ENCODE measurements around the gene RET. TPM values are rescaled to one million over a fixed set of nuclear protein-coding genes. Genes with fewer than 3 reads are reported as not detected.

The RET gene
- total and polyA plus RNA-seq, 4 donors, result 0.31 to 1.3 (median 0.77) TPM

GRCh38 chr10:43158636-43159035, 81.8 kb downstream of the RET start:
- peaks cover 6 to 15% (median 9%) of the 10 kb centered on the region in 4 donors for H3K36me3 ChIP-seq (ENCODE audit: control insufficient read depth in 4 of 4, insufficient read depth in 4 of 4, low read length in 4 of 4)
- H3K4me1 ChIP-seq (ENCODE audit: control insufficient read depth in 5 of 5, insufficient read depth in 5 of 5, low read length in 5 of 5), result peaks cover 0 to 61% (median 7%) of the 10 kb centered on the region in 5 donors
- H3K27me3 ChIP-seq (ENCODE audit: control insufficient read depth in 3 of 3, insufficient read depth in 3 of 3, low read length in 2 of 3), result no peaks in the 10 kb centered on the region
- ATAC-seq (ENCODE audit: insufficient read depth, low FRiP score) (no peak), DNase-seq (no peak)
- H3K27ac ChIP-seq (ENCODE audit: low read depth in 1 of 2, low read length in 1 of 2), result no peak overlapping the region
- TF ChIP-seq, protein P1, sequence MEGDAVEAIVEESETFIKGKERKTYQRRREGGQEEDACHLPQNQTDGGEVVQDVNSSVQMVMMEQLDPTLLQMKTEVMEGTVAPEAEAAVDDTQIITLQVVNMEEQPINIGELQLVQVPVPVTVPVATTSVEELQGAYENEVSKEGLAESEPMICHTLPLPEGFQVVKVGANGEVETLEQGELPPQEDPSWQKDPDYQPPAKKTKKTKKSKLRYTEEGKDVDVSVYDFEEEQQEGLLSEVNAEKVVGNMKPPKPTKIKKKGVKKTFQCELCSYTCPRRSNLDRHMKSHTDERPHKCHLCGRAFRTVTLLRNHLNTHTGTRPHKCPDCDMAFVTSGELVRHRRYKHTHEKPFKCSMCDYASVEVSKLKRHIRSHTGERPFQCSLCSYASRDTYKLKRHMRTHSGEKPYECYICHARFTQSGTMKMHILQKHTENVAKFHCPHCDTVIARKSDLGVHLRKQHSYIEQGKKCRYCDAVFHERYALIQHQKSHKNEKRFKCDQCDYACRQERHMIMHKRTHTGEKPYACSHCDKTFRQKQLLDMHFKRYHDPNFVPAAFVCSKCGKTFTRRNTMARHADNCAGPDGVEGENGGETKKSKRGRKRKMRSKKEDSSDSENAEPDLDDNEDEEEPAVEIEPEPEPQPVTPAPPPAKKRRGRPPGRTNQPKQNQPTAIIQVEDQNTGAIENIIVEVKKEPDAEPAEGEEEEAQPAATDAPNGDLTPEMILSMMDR (IDR thresholded peaks at IDR 0.05; ENCODE audit: control extremely low read depth, extremely low read depth), result no peak
- no peak overlapping the region for H3K9ac ChIP-seq (ENCODE audit: insufficient read depth in 1 of 2, low read length in 2 of 2)
- no peaks in the 10 kb centered on the region for H3K9me3 ChIP-seq (ENCODE audit: control insufficient read depth in 4 of 4, insufficient read depth in 3 of 4, low read length in 3 of 4)
- no peak overlapping the region for H3K4me3 ChIP-seq
- WGBS, 2 donors, result 84% methylated on average over 6 of the region's 6 CpGs

- no peaks in the 10 kb centered on the region for H3K9me3 ChIP-seq (ENCODE audit: control insufficient read depth in 4 of 4, insufficient read depth in 3 of 4, low read length in 3 of 4)
- H3K27ac ChIP-seq (ENCODE audit: low read depth in 1 of 2, low read length in 1 of 2), result no peak overlapping the region
- peaks cover 0 to 48% (median 7%) of the 10 kb centered on the region in 5 donors for H3K4me1 ChIP-seq (ENCODE audit: control insufficient read depth in 5 of 5, insufficient read depth in 5 of 5, low read length in 5 of 5)
- ATAC-seq (ENCODE audit: insufficient read depth, low FRiP score) (peak; percentile 49), DNase-seq (peak; percentile 32 to 91 (median 91))
- no peaks in the 10 kb centered on the region for H3K27me3 ChIP-seq (ENCODE audit: control insufficient read depth in 3 of 3, insufficient read depth in 3 of 3, low read length in 2 of 3)
- no peak overlapping the region for H3K4me3 ChIP-seq
- 33 to 47% methylated on average over 1 of the region's 1 CpG for WGBS, 2 donors
- TF ChIP-seq, protein P1 (IDR thresholded peaks at IDR 0.05; ENCODE audit: control extremely low read depth, extremely low read depth), result no peak
- peaks cover 9 to 19% (median 10%) of the 10 kb centered on the region in 4 donors for H3K36me3 ChIP-seq (ENCODE audit: control insufficient read depth in 4 of 4, insufficient read depth in 4 of 4, low read length in 4 of 4)
- no peak overlapping the region for H3K9ac ChIP-seq (ENCODE audit: insufficient read depth in 1 of 2, low read length in 2 of 2)
Observed at GRCh38 chr10:43160046-43160920, 83.4 kb downstream of the RET start.

- 75 to 78% methylated on average over 2 of the region's 2 CpGs for WGBS, 2 donors
- no peak overlapping the region for H3K4me3 ChIP-seq
- no peaks in the 10 kb centered on the region for H3K9me3 ChIP-seq (ENCODE audit: control insufficient read depth in 4 of 4, insufficient read depth in 3 of 4, low read length in 3 of 4)
- peaks cover 0 to 43% (median 7%) of the 10 kb centered on the region in 5 donors for H3K4me1 ChIP-seq (ENCODE audit: control insufficient read depth in 5 of 5, insufficient read depth in 5 of 5, low read length in 5 of 5)
- H3K27ac ChIP-seq (ENCODE audit: low read depth in 1 of 2, low read length in 1 of 2), result peak overlapping the region in 1 of 2 donors; percentile 45
- TF ChIP-seq, protein P1 (IDR thresholded peaks at IDR 0.05; ENCODE audit: control extremely low read depth, extremely low read depth), result no peak
- H3K27me3 ChIP-seq (ENCODE audit: control insufficient read depth in 3 of 3, insufficient read depth in 3 of 3, low read length in 2 of 3), result no peaks in the 10 kb centered on the region
- DNase-seq, result peak in 1 of 3 donors; percentile 24
- ATAC-seq (ENCODE audit: insufficient read depth, low FRiP score), result no peak
- no peak overlapping the region for H3K9ac ChIP-seq (ENCODE audit: insufficient read depth in 1 of 2, low read length in 2 of 2)
- H3K36me3 ChIP-seq (ENCODE audit: control insufficient read depth in 4 of 4, insufficient read depth in 4 of 4, low read length in 4 of 4), result peaks cover 9 to 19% (median 10%) of the 10 kb centered on the region in 4 donors
Observed at GRCh38 chr10:43160921-43161255, 84.0 kb downstream of the RET start.
